IMR-90 (cell line): ENCODE measurements around the gene RAPGEF5. TPM values are rescaled to one million over a fixed set of nuclear protein-coding genes. Genes with fewer than 3 reads are reported as not detected.

Experiments used
- ATAC-seq: fragments of 200-7000 bp; cut with Tn5 transposase; 2 replicates; pipeline ENCODE4 v1.9.1; 2020; ENCODE audit warnings: low read depth, mild to moderate bottlenecking, moderate library complexity
- BruUV-seq: library from RNA; stranded (reverse); fragments of 400-500 nt; replicated peaks from 2 replicates; lab custom pipeline; 2021; lab: Mats Ljungman, UMichigan
- CTCF ChIA-PET: fragments of 300-600 bp; formaldehyde crosslinking; extraction: SDS; loops from one replicate; lab custom pipeline; 2021; ENCODE audit warnings: antibody characterized with exemption; lab: Yijun Ruan, JAX
- POLR2A ChIA-PET: fragments of 300-600 bp; sonication (Branson Sonifier 250); formaldehyde crosslinking; loops from one replicate; lab custom pipeline; 2022; ENCODE audit warnings: antibody characterized with exemption; ENCODE audit not compliant: unreplicated experiment; lab: Charles Lee
- DNase-seq: peaks from one replicate; pipeline ENCODE4 v3.0.0; 2013
- H2AFZ ChIP-seq: replicated peaks from 2 replicates; pipeline ENCODE3; 2013; ENCODE audit warnings: low read length, mild to moderate bottlenecking; ENCODE audit not compliant: poor library complexity
- H2AK5ac ChIP-seq: 2 replicates; pipeline ENCODE4 v1.6.1; 2013; ENCODE audit warnings: low read depth, low read length, inconsistent platforms
- H2AK9ac ChIP-seq: replicated peaks from 2 replicates; pipeline ENCODE3; 2013; ENCODE audit warnings: mild to moderate bottlenecking, low read depth, low read length, moderate library complexity; ENCODE audit not compliant: poor library complexity
- H2BK120ac ChIP-seq: 2 replicates; pipeline ENCODE4 v1.6.1; 2013; ENCODE audit warnings: low read depth, low read length, inconsistent platforms
- H2BK15ac ChIP-seq: 3 replicates; pipeline ENCODE4 v1.6.1; 2013; ENCODE audit warnings: low read depth, low read length, inconsistent platforms
- H2BK20ac ChIP-seq: 2 replicates; pipeline ENCODE4 v1.6.1; 2013; ENCODE audit warnings: low read depth, mild to moderate bottlenecking, inconsistent platforms, low read length, moderate library complexity
- H2BK5ac ChIP-seq: 2 replicates; pipeline ENCODE4 v1.6.1; 2013; ENCODE audit warnings: mild to moderate bottlenecking, low read depth, low read length, inconsistent platforms; ENCODE audit not compliant: poor library complexity, severe bottlenecking
- H3K14ac ChIP-seq: replicated peaks from 2 replicates; pipeline ENCODE4 v1.6.1; 2013; ENCODE audit warnings: low read depth, low read length, inconsistent platforms
- H3K18ac ChIP-seq: 2 replicates; pipeline ENCODE4 v1.6.1; 2013; ENCODE audit warnings: low read depth, low read length, control low read depth
- H3K23ac ChIP-seq: 2 replicates; pipeline ENCODE4 v1.6.1; 2013; ENCODE audit warnings: low read depth, low read length, inconsistent platforms
- H3K27ac ChIP-seq: 2 replicates; pipeline ENCODE4 v1.5.1; 2013; ENCODE audit warnings: mild to moderate bottlenecking, control low read depth, low read length; ENCODE audit not compliant: insufficient read depth
- H3K27me3 ChIP-seq: 2 replicates; pipeline ENCODE4 v1.6.1; 2013; ENCODE audit warnings: low read length; ENCODE audit not compliant: control insufficient read depth, insufficient read depth
- H3K36me3 ChIP-seq: 2 replicates; pipeline ENCODE4 v1.6.1; 2013; ENCODE audit warnings: low read length, mixed read lengths; ENCODE audit not compliant: control insufficient read depth, insufficient read depth
- H3K4ac ChIP-seq: 2 replicates; pipeline ENCODE4 v1.6.1; 2013; ENCODE audit warnings: low read depth, low read length, inconsistent platforms
- H3K4me1 ChIP-seq: 2 replicates; pipeline ENCODE4 v1.6.1; 2013; ENCODE audit warnings: low read length, mixed read lengths; ENCODE audit not compliant: control insufficient read depth, insufficient read depth
- H3K4me2 ChIP-seq: 2 replicates; pipeline ENCODE4 v1.6.1; 2013; ENCODE audit warnings: low read depth, mild to moderate bottlenecking, control low read depth, low read length, moderate library complexity
- H3K4me3 ChIP-seq: 2 replicates; pipeline ENCODE4 v1.5.1; 2013; ENCODE audit warnings: low read depth, mild to moderate bottlenecking, control low read depth, low read length, moderate library complexity; ENCODE audit not compliant: insufficient read depth
- H3K56ac ChIP-seq: 2 replicates; pipeline ENCODE4 v1.6.1; 2013; ENCODE audit warnings: low read length, inconsistent platforms; ENCODE audit not compliant: insufficient read depth; ENCODE audit errors: extremely low read depth
- H3K79me1 ChIP-seq, 2 experiments: 2 replicates each; pipeline ENCODE4 v1.6.1; 2013; ENCODE audit warnings: low read length in 2 of 2, inconsistent platforms in 1 of 2, low read depth in 1 of 2
- H3K9ac ChIP-seq: 2 replicates; pipeline ENCODE4 v1.6.1; 2013; ENCODE audit warnings: low read depth, low read length, control low read depth
- H3K9me1 ChIP-seq: 2 replicates; pipeline ENCODE4 v1.6.1; 2013; ENCODE audit warnings: low read length, inconsistent platforms; ENCODE audit not compliant: insufficient read depth
- H3K9me3 ChIP-seq: 2 replicates; pipeline ENCODE4 v1.6.1; 2013; ENCODE audit warnings: low read length; ENCODE audit not compliant: control insufficient read depth, insufficient read depth
- H4K20me1 ChIP-seq: 2 replicates; pipeline ENCODE4 v1.6.1; 2013; ENCODE audit warnings: low read length, inconsistent platforms; ENCODE audit not compliant: insufficient read depth
- H4K5ac ChIP-seq: 2 replicates; pipeline ENCODE4 v1.6.1; 2013; ENCODE audit warnings: mild to moderate bottlenecking, low read depth, low read length, control low read depth
- H4K8ac ChIP-seq, 2 experiments: 2 replicates each; pipeline ENCODE4 v1.6.1; 2013; ENCODE audit warnings: low read depth in 2 of 2, low read length in 2 of 2, control low read depth in 1 of 2, inconsistent platforms in 1 of 2
- H4K91ac ChIP-seq: 2 replicates; pipeline ENCODE4 v1.6.1; 2013; ENCODE audit warnings: low read depth, low read length, inconsistent platforms; ENCODE audit not compliant: insufficient read depth
- BHLHE40 ChIP-seq: fragments of 150-350 bp; IDR thresholded peaks from 2 replicates; pipeline ENCODE4 v1.6.1; 2016; ENCODE audit warnings: mild to moderate bottlenecking, low read depth, low read length
- CEBPB ChIP-seq: IDR thresholded peaks from 2 replicates; pipeline ENCODE4 v1.6.1; 2012; ENCODE audit warnings: low read depth, low read length, improper control_type of control experiment
- CHD1 ChIP-seq: IDR thresholded peaks from 2 replicates; pipeline ENCODE4 v1.6.1; 2012; ENCODE audit warnings: low read depth, low read length, improper control_type of control experiment
- MXI1 ChIP-seq: IDR thresholded peaks from 2 replicates; pipeline ENCODE4 v1.6.1; 2012; ENCODE audit warnings: low read depth, mild to moderate bottlenecking, low read length, moderate library complexity, borderline replicate concordance
- NFE2L2 ChIP-seq: fragments of 150-350 bp; IDR thresholded peaks from 2 replicates; pipeline ENCODE4 v1.6.1; 2016; ENCODE audit warnings: low read depth, mild to moderate bottlenecking, low read length
- RAD21 ChIP-seq: IDR thresholded peaks from 2 replicates; pipeline ENCODE4 v1.6.1; 2012; ENCODE audit warnings: low read length, improper control_type of control experiment
- RCOR1 ChIP-seq: IDR thresholded peaks from 2 replicates; pipeline ENCODE4 v1.6.1; 2012; ENCODE audit warnings: mild to moderate bottlenecking, low read length, improper control_type of control experiment; ENCODE audit not compliant: insufficient replicate concordance
- SMC3 ChIP-seq: fragments of 150-350 bp; IDR thresholded peaks from 2 replicates; pipeline ENCODE4 v1.6.1; 2016; ENCODE audit warnings: low read depth, mild to moderate bottlenecking, antibody characterized with exemption, low read length, moderate library complexity
- WGBS, 2 experiments: methylation state at CpG; one replicate each; pipeline versions ENCODE4 v1.1.5 to v1.1.7; 2013; ENCODE audit warnings: missing lambda C conversion rate in 2 of 2; ENCODE audit not compliant: insufficient read length in 1 of 2; ENCODE audit errors: extremely low coverage in 2 of 2; 5-methylcytosine and 5-hydroxymethylcytosine counted together
- dilution Hi-C: fragments of 300-500 bp; cut with HindIII; formaldehyde crosslinking; loops from one replicate; pipeline ENCODE4 v1.14.3; 2018; ENCODE audit warnings: low sequenced_read_pairs; ENCODE audit not compliant: unreplicated experiment
- in situ Hi-C: fragments of 300-500 bp; cut with MboI; formaldehyde crosslinking; loops from 3 replicates; pipeline ENCODE4 v1.14.3; 2019; ENCODE audit warnings: low sequenced_read_pairs, inconsistent platforms, mixed read lengths
- intact Hi-C: fragments of 100-400 bp; cut with micrococcal nuclease; formaldehyde crosslinking; loops from 2 replicates; pipeline ENCODE4 v1.10.0; 2022
- polyA plus RNA-seq, 3 experiments: library from polyadenylated mRNA; depleted of rRNA; stranded (reverse); fragments of >200 nt; gene quantifications; 2 replicates each; pipeline ENCODE4 v1.2.3, GENCODE V29; 2012; ENCODE audit warnings: low replicate concordance in 1 of 3
- total RNA-seq: library from RNA; depleted of rRNA; stranded (reverse); fragments of >200 nt; gene quantifications from 2 replicates; pipeline ENCODE4 v1.2.3, GENCODE V29; 2012
- TF ChIP-seq, protein P1 (sequence below): fragments of 150-350 bp; IDR thresholded peaks from 2 replicates; pipeline ENCODE4 v1.6.1; 2017; ENCODE audit warnings: mild to moderate bottlenecking, antibody characterized with exemption, low read length, low read depth
- TF ChIP-seq, protein P2 (sequence below): conservative IDR thresholded peaks from 2 replicates; pipeline ENCODE4 v1.5.1; 2012; ENCODE audit warnings: mild to moderate bottlenecking, low read depth, low read length, improper control_type of control experiment

RAPGEF5 gene
- total and polyA plus RNA-seq, 2 of the 4 experiments (the other 2 are of a cell fraction), result 0.05 to 0.18 TPM

DNA sequence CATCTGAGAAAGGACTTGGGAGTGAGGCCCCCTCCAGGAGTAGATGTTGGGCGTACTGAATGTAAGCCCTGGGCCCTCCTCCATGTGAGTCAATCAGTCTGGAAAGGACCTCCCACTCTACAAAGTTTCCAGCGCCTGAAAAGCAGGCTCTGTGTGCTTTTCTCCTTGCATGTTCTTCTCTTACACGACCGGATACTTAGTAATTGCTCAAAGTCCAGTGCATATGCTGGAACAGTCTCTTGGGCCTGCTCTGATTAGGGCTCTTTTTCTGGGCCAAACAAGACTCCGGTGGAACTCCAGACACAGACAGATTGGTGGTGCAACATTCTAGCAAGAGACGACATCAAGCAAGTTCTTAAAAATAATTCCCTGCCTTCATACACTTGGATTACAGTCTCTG lies 38.3 kb upstream of the RAPGEF5 start:
- no peak overlapping the region for H2AK9ac ChIP-seq
- no peak overlapping the region for H2AFZ ChIP-seq
- H2BK120ac ChIP-seq, result no peak overlapping the region
- H3K27me3 ChIP-seq, result no peaks in the 10 kb centered on the region
- H3K4ac ChIP-seq, result no peak overlapping the region
- no peak overlapping the region for H3K4me3 ChIP-seq
- H3K56ac ChIP-seq, result no peak overlapping the region
- no peaks in the 10 kb centered on the region for H3K36me3 ChIP-seq
- H4K20me1 ChIP-seq, result no peaks in the 10 kb centered on the region
- no peak overlapping the region for H3K23ac ChIP-seq
- H4K8ac ChIP-seq, result no peak overlapping the region
- ChIA-PET CTCF (no interaction called here), POLR2A (no interaction called here)
- BruUV-seq, result no TSS peak
- DNase-seq (no peak), ATAC-seq (no peak)
- H3K9me3 ChIP-seq, result no peaks in the 10 kb centered on the region
- no peaks in the 10 kb centered on the region for H3K4me1 ChIP-seq
- no peak overlapping the region for H2BK20ac ChIP-seq
- H4K91ac ChIP-seq, result no peak overlapping the region
- H3K79me1 ChIP-seq, result no peaks in the 10 kb centered on the region
- H2BK5ac ChIP-seq, result no peak overlapping the region
- no peak overlapping the region for H4K5ac ChIP-seq
- no peak overlapping the region for H2AK5ac ChIP-seq
- no CpG with 5 or more reads among the region's 6 CpGs for WGBS, 2 experiments
- H3K4me2 ChIP-seq, result no peak overlapping the region
- no peak overlapping the region for H2BK15ac ChIP-seq
- no peak overlapping the region for H3K27ac ChIP-seq
- intact Hi-C loops (no loop called here), in situ Hi-C loops (no loop called here), dilution Hi-C loops (no loop called here)
- H3K14ac ChIP-seq, result no peak overlapping the region
- H3K9me1 ChIP-seq, result no peaks in the 10 kb centered on the region; the same call in 1 of the 2 replicates
- TF ChIP-seq RCOR1 (no peak), RAD21 (no peak), MXI1 (no peak), CHD1 (no peak), NFE2L2 (no peak), SMC3 (no peak), CEBPB (no peak), BHLHE40 (no peak)
- TF ChIP-seq, protein P1, sequence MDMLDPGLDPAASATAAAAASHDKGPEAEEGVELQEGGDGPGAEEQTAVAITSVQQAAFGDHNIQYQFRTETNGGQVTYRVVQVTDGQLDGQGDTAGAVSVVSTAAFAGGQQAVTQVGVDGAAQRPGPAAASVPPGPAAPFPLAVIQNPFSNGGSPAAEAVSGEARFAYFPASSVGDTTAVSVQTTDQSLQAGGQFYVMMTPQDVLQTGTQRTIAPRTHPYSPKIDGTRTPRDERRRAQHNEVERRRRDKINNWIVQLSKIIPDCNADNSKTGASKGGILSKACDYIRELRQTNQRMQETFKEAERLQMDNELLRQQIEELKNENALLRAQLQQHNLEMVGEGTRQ, result no peak
- TF ChIP-seq, protein P2, sequence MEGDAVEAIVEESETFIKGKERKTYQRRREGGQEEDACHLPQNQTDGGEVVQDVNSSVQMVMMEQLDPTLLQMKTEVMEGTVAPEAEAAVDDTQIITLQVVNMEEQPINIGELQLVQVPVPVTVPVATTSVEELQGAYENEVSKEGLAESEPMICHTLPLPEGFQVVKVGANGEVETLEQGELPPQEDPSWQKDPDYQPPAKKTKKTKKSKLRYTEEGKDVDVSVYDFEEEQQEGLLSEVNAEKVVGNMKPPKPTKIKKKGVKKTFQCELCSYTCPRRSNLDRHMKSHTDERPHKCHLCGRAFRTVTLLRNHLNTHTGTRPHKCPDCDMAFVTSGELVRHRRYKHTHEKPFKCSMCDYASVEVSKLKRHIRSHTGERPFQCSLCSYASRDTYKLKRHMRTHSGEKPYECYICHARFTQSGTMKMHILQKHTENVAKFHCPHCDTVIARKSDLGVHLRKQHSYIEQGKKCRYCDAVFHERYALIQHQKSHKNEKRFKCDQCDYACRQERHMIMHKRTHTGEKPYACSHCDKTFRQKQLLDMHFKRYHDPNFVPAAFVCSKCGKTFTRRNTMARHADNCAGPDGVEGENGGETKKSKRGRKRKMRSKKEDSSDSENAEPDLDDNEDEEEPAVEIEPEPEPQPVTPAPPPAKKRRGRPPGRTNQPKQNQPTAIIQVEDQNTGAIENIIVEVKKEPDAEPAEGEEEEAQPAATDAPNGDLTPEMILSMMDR, result no peak
- H3K18ac ChIP-seq, result no peak overlapping the region
- H3K9ac ChIP-seq, result no peak overlapping the region
